Skin of body (tissue), 2 donors: ENCODE data around the gene GPR37L1. TPM values are rescaled to one million over a fixed set of nuclear protein-coding genes. Genes with fewer than 3 reads are reported as not detected.
"Not testable (repeated sequence)": the region's sequence is repeated elsewhere in the genome, so short reads cannot be mapped to it uniquely, and the experiment has no call there.

Source experiments
- DNase-seq: peaks from one replicate; lab custom pipeline; 2025; lab: John Stamatoyannopoulos, UW
- total RNA-seq: library from RNA; depleted of rRNA; stranded (reverse); fragments of >200 nt; gene quantifications from one replicate; pipeline ENCODE4 v1.2.3, GENCODE V29; 2014

GPR37L1 gene
- total RNA-seq, 1 donor from 2014 or later: not detected

DNA sequence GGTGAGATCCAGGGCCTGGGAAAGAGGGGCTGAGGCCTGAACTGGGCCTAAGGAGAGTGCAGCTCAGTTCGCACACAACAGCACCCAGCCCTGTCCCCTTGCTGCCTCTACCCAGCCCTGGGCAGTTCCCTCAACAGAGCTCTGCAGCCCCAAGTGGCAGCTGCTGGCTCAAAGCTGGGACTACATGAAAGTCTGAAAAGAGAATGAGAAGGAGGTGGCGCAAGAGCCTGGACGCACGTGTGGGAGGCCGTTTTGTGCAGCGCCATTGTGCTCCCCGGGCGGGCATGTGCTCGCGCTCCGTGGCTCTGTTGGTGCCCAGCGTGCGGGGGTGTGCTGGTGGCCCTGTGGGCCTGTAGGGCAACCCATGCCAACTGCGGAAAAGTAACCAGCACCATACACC, 10.3 kb downstream of the GPR37L1 start:
- DNase-seq: no peak

DNA sequence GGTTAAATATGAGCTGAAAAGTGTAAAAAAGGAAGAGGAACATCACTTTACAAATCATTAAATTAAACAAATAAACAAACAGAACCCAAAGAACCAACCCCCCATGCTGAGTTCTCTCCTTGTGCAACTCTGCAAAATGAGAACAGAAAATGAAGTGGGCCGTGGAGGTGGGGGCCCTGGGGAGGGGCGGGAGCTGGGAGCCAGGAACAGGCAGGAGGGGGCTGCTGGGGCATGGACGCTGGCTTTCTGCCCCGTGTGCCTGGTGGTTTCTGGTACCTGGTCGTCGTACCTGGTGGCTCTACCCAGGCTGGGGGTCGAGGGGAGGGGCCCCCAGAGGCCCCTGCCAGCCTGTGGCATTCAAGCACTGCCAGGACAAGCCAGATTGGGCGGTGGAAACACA, 10.8 kb downstream of the GPR37L1 start:
- no peak for DNase-seq

DNA sequence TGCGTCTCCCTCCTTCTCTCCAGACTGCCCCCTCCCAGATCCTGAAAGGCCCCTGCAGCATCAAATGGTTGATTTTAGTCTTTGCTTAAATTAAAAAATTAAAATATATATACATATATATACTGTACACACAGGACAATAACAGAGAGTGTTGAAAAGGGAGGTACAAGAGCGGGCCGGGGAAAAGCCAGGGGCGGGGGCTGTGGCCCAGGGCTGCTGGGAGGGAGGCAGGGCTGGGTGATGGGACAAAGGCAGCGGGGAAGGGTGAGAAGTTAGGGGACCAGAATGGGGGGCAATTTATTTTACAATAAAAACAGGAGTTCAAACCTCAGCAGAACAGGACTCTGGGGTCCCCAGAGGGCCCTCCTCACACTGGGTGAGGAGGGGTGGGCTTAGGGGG, 11.3 kb downstream of the GPR37L1 start:
- no peak for DNase-seq

DNA sequence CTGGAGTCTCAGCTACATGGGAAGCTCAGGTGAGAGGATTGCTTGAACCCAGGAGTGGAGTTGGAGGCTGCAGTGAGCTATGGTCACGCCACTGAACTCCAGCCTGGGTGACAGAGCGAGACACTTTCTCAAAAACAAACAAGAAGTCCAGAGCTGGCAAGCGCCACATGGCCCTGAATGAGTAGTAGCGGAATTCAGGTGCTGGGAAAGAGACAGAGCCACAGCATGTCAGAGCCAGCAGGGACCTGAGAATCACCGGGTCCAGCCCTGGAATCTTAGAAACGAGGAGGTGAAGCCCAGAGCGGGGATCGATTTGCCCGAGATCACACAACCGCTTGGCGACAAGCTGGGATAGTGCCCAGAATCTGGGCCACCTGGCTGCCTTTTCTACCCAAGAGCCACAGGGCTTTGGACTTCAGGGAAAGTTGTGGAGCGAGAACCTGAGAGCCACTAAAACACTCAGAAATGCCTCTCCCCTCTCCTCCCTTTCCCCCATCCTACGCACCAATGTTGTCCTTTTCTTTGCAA, 12.0 kb downstream of the GPR37L1 start:
- no peak for DNase-seq

DNA sequence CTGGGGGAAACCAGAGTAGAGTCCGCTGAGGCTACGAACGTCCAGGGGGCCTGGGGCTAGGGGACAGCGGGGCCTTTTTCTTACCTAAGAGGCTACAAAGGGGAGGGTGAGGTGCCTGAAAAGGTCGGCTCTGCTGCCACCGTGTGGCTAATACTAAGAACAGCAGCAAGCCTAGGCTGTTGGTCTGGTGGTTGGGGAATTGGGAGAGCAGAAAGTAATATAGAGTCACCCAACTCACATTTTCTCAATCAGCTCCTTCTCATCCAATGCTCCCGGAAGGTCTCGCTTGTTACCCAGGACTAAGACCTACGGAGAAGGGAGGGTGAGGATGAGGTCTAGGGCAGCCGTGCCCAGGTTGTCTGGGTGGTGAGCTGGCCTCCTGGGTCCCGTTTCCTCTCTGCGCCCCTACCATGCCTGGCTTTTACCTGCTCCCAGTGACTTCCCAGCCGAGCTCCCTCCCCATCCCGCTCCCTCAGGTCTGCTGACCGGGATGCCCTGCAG, 12.6 kb downstream of the GPR37L1 start:
- peak; percentile 53 for DNase-seq

DNA sequence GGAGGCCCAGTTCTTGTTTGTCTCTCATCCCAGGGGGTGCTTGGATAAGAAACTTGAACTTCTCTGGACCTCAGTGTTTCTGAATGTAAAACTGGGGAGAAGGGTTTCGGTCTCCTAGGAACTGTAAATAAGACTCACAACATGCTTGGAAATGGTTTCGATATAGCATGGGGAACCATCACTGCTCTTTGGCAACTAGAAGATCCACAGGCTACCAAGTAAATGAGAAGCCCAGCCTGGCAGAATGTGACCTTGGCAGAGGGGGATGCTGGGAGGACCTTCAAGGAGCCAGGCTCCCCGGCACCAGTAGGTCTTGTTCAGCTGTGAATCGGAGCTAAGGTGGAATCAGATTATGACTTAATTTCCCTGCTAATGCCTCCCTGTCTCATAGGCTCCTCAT, 18.1 kb downstream of the GPR37L1 start:
- no peak for DNase-seq

DNA sequence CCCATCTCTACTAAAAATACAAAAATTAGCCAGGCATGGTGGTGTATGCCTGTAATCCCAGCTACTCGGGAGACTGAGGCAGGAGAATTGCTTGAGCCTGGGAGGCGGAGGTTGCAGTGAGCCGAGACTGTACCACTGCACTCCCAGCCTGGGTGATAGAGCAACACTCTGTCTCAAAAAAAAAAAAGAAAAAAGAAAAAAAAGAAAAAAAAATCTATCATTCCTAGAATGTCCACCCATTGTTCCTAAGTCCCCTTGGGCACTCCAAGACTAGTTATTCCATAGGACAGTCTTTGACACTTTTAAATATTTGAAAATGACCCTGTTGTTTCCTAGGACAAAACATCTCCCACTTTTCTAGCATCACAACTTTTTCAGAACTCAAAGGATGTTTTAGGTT, 18.8 kb downstream of the GPR37L1 start:
- DNase-seq: not testable (repeated sequence)

DNA sequence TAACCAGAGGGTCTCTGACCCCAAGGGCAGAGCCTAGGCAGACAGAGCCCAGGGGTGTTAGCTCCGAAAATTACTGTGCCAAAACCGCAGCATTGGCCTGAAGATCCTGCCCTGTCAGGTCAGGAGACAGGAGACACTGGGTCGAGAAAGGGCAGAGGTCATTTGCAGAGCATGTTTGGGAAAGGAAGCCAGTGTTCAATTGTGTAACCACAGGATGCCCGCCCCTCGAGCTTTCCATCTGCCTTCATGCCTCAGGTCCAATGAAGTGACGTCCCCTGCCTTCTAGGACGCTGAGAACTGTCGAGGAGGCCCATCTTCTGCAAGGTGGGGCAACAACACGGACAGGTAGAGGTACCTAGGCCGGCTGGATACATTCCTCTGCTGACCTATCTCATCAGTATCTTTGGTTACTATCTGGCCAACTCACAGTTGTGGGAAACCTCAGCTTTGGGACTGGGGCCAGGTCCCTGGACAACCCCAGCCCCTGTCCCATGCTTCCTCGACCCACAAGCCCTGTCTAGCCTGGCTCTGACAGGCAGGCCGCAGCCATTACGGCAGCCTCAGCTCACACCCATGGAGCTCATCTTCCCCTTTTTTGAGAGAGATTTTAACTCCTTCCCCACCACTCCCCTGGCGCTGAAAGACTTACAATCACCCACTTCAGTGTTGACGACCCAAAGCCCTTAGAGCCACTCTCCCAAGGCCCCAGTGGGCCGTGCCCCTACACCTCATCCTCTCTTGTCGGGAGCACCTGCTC, 20.5 kb downstream of the GPR37L1 start:
- peak; percentile 43 for DNase-seq

DNA sequence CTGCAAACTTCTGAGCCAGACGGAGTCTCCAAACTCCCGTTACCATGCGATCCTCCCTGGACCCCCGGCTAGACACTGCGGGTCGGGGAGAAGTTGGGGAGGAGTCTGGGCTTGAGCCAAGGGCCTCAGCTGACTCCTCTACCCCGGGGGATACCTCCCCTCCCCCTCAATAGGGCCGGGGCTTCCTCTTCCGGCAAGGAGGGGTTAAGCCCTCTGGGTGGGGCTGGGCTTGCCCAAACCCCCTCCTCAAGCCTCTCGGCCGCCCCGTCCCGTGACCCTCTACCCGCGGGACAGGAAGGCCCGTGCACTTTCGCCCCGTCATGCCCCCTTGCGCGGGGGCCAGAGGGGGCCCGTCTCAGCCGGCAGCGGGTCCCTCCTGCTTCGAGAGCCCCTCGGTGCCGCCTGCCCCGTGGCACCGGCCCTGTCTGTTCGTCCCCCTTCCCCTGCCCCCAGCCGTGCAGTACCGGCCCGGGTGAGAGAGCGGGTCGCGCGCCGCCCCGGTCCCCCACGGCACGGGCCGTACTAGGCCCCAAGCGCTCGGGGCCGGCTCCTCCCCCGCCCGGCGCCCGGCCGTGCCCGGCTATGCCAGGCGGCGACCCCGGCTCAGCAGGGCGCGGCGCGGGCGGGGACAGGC, 21.2 kb downstream of the GPR37L1 start:
- no peak for DNase-seq

DNA sequence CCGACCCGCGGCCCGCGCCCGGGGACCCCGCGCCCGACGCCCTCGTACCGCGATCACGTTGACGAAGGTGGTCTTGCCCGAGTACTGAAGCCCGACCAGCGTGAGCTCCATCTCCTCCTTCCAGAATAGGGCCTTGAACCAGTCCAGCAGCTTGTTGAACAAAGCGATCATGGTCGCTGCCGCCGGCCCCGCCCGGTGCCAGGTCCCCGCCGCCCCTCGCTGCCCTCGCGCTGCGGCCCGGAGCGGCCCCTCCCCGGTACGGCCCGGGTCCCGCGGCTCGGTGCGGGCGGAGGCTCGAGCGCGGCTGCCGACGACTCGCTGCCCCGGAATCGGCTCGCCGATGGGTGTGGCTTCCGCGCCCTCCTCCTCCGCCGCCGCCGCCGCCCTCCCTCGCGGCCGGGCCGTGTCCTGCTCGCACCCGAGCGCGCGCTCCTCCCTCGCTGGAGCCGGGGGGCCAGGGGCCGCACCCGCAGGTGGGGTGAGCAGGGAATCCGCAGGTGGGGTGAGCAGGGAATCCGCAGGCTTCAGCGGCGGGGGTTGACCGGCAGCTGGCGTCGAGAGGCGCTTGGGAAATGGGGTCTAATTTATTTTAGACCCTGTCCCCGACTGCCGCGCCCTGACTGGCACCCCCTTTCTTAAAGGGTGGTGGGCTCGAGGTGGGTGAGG, 21.8 kb downstream of the GPR37L1 start, which contains the start of gene ARL8A:
Gene ARL8A (minus strand): TSS at position 336 of the 666 bp plus-strand sequence. CDS start 165 bp downstream, at position 171.
- peak; percentile 13 for DNase-seq

DNA sequence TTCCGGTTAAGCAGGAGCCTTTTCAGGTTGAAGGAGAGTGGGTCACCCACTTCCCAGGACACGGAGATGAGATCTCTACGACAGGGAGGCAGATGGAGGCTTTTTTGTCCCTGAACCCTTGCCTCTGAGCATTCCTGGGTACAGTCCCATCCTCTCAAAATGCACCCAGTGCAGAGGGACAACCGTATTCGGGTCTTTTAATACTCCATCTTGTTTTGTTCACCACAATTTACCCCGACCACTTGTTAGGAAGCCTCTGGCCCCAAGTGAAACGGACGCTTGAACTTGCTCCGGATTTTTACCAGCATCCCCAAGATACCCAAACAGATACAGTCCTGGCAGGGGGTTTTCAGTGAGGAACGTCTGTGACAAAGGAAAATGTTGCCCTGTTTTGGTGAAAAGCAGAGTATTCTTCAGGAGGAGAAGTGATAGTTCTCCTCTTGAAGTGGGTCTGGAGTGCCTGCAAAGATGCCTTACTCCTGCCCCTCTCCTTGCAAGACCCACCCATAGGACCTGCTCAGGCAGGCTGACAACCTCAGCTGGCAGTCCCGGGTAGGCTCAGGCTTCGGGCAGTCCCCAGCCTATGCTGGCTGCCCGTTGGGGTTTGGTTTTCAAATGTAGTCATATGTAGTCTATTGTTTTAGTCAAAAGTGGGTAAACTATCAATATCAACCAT, 22.5 kb downstream of the GPR37L1 start:
- no peak for DNase-seq

DNA sequence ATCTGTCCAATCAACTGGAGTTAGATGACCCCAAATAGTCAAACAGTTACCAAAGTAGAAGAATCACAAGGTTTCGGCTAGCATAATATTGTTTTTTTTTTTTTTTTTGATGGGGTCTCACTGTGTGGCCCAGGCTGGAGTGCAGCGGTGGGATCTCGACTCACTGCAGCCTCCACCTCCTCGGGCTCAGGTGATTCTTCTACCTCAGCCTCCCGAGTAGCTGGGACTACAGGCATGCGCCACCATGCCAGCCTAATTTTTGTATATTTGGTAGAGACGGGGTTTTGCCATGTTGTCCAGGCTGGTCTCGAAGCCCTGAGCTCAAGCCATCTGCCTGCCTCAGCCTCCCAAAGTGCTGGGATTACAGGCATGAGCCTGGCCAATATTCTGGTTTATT, 23.0 kb downstream of the GPR37L1 start:
- not testable (repeated sequence) for DNase-seq

DNA sequence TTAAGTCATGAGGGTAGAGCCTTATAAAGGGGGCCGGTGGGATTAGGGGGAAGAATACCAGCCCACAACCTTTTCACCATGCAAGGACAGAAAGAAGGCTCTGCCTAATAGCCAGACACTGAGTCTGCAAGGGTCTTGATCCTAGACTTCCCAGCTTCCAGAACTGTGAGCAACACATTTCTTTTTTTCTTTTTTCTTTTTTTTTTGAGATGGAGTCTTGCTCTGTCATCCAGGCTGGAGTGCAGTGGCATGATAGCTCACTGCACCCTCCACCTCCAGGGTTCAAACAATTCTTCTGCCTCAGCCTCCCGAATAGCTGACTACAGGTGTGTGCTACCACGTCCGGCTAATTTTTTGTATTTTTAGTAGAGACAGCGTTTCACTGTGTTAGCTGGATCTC, 23.6 kb downstream of the GPR37L1 start:
- DNase-seq: no peak

DNA sequence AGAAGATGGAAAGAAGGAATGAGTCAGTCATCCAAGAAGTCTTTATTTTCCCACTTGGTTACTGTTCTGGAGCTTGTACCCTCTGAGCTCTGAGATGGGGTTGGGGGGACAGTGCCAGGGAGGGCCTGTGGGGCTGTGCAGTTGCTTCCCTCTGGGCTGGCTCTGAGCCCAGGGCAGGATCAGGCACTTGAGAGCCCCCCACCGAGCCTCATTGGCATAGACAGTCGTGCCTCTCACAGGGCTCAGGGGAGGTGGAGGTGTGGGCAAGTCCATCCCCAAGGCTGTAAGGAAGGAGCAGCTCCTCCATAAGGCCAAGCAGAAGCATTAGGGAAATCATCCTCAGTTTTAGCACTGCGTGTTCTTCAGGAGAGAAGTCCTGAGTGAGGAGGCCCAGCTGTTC, 24.3 kb downstream of the GPR37L1 start:
- DNase-seq: no peak

DNA sequence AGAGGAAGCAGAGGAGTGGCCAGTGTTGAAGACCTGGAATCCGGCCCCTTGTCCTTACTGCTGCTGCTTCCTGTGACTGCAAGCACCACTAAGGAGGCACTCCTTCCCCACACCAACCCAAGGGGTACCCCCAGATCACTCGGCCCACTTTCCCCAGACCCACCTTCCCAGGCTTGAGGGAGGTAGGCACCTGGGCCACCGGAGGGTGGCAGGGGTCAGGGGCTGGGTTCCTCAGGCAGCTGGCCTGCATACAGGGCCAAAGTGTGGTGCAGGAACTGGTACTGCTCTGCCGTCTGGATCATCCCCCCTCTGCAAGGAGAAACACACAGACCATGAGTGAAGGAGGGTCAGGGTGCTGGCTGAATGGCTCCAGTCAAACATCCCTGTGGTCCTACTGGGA, 25.7 kb downstream of the GPR37L1 start:
- DNase-seq: no peak

DNA sequence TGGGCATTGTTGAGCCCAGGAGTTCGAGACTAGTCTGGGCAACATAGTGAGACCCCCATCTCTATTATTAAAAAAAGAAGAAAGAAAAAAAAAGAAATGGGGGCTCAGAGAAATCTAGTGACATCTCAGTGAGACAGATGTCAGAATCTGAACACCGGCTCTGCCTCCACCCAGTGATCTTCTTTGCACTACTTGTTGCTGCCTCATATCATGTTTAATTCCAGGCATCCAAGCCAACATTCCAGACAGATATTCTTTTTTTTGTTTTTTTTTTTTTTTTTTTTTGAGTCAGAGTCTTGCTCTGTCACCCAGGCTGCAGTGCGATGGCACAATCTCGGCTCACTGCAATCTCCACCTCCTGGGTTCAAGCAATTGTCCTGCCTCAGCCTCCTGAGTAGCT, 26.8 kb downstream of the GPR37L1 start:
- DNase-seq: no peak

DNA sequence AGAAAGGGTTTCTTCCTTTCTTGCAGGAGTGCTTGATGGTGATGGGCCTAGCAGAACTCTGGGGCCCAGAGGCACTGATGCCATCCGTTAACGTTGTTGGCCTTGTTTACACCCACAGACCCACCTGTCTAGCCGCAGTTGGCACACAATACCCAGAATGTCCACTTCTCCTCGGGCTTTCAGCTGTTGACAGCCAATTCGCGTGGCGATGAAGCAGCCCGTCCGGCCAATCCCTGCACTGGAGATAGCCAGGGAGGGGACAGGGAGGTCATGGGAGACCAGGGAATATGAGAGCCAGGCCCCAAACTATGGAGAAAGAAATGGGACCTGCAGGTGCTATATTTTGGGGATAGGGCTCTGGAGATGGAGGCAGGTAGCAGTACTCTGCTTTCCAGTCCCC, 27.5 kb downstream of the GPR37L1 start:
- DNase-seq: no peak

DNA sequence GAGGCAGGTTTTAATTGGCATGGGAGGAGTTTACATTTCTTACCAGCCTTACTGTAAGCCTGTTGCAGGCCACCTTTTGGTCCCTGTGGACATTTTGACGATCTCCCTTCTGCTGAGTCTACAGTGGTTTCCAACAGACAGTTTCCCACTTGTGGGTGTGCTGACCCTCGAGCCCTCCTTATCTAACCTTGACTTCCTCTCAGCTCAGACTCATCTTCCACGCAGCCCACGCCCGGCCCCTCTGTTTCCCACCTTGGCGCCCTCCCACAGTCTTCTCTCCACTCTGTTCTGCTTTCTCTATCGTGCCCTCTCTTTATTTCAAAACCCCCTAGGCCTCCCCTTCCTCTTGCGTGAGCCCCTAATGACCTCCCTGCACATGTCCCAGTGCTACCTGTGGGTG, 27.9 kb downstream of the GPR37L1 start:
- no peak for DNase-seq

DNA sequence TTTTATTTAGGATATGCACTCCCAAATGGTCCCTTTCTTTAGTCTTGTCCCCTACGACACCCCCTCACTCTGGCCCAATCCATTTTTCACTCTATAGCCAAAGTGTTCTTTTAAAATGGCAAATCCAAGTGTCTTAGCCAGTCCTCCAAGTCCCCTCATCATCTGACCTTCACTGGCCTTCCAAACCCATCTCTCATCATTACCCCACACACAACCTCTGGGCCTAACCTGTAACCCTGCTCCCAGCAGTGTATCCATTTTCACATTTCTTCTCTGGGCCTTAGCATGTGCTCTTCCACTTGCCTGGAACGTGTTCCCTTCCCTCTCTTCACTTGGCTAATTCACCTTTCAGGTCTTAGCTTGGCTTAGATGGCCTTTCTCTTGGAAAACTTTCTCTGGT, 28.3 kb downstream of the GPR37L1 start:
- DNase-seq: no peak

DNA sequence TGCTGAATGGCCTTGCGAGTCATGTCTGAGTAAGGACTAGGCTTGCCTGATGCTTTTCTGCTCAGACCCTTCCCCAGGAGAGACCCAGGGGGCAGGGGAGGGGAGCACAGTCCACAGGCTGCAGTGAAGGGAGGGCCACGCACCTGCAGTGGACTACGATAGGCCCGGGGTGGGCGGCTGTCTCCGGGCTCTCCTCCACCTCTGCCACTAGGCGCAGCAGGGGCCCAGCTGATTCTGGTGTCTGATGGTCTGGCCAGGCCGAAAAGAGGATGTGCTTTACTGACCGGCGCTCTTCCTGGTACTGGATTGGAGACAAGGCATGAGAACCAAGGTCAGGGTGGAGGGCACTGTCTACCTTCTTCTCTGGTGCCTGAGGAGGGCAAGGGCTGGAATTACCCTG, 29.7 kb downstream of the GPR37L1 start:
- DNase-seq: no peak

DNA sequence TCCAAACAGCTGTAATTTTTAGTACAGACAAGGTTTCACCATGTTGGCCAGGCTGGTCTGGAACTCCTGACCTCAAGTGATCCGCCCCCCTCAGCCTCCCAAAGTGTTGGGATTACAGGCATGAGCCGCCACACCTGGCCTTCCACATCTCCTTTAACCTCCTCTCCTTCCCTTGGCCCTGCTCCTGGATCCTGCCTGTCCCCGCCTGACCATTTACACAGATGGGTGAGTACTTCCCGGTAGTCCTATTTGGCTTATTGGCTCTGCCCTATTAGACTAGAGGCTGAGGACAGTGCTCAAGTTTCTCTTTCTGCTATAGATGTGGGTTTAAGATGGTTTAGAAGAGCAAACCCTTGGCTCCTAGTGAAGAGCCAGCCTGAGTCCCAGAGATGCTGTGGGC, 30.6 kb downstream of the GPR37L1 start:
- DNase-seq: no peak
